Measurements from ENCODE around the gene FAF1.

DNA sequence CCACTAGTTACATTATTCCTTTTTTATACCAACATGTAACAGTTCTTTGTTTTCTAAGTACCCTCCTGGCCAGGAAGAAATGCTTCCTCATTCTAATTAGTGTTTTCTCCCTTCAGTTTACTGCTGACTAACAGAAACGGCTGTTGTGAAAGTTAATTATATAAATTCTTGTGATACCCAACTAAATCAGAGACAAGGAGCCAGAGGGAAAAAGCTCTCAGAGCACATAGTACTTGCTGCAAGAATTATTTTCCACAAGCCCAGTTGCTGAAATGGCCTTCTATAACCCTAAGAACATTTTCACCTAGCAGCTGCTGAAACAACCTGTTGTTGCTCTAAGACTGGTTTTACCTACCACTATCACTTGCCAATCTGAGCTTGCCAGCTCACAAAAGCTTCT, 82.4 kb downstream of the FAF1 start:
- TF ChIP-seq POLR2A (IDR thresholded peaks at IDR 0.05; ENCODE audit: extremely low read depth, insufficient read length) (no peak), CTCF (IDR thresholded peaks at IDR 0.05; ENCODE audit: low read depth, low read length) (no peak), MAX (IDR thresholded peaks at IDR 0.05; ENCODE audit: low read depth, low read length) (no peak)
